ENCODE results near the gene FLCN. TPM values are rescaled to one million over a fixed set of nuclear protein-coding genes. Genes with fewer than 3 reads are reported as not detected.

Gene FLCN
- total RNA-seq, 1 experiment from 2014 or later: 71.6 TPM

DNA sequence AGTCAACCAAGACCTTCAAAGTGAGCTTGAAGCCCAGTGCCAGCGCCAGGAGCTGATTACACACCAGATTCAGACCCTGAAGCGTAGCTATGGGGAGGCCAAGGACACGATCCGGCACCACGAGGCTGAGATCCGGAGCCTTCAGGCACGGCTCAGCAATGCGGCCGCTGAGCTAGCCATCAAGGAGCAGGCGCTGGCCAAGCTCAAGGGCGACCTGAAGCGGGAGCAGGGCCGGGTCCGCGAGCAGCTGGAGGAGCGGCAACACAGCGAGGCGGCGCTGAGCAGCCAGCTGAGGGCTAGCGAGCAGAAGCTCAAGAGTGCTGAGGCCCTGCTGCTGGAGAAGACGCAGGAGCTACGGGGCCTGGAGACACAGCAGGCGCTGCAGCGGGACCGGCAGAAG is 72.8 kb downstream of the FLCN start:
- DNase-seq (ENCODE audit: low read depth, low spot score) (no peak), ATAC-seq (no peak)
- Histone ChIP-seq H3K4me3 (ENCODE audit: low read depth in 2 of 2, low read length in 2 of 2) (no peak overlapping the region), H3K27me3 (ENCODE audit: control insufficient read depth, insufficient read depth, low read length) (no peaks in the 10 kb centered on the region), H3K27ac (ENCODE audit: low read length) (no peak overlapping the region), H3K9me3 (ENCODE audit: control insufficient read depth, insufficient read depth, low read depth, low read length) (no peaks in the 10 kb centered on the region), H3K4me1 (ENCODE audit: control insufficient read depth, insufficient read depth, low read length) (no peaks in the 10 kb centered on the region), H3K36me3 (ENCODE audit: control insufficient read depth, insufficient read depth, low read length) (peaks cover 8% of the 10 kb centered on the region; the same call in 1 of the 2 replicates)
- in situ Hi-C loops (cut with HindIII; ENCODE audit: low pct_unique_long_range_greater_than_20kb, low sequenced_read_pairs) (no loop called here), intact Hi-C loops (cut with micrococcal nuclease; ENCODE audit: unreplicated experiment) (no loop called here)
- POLR2A ChIA-PET: no interaction called here
- BruUV-seq (replicated peaks): no TSS peak
- CTCF ChIA-PET: interaction anchor here (0.6 kb wide), 1 partner anchor 173 kb away, joined by 4 read pairs; no protein-coding TSS in a partner anchor
- TF ChIP-seq, protein P1, sequence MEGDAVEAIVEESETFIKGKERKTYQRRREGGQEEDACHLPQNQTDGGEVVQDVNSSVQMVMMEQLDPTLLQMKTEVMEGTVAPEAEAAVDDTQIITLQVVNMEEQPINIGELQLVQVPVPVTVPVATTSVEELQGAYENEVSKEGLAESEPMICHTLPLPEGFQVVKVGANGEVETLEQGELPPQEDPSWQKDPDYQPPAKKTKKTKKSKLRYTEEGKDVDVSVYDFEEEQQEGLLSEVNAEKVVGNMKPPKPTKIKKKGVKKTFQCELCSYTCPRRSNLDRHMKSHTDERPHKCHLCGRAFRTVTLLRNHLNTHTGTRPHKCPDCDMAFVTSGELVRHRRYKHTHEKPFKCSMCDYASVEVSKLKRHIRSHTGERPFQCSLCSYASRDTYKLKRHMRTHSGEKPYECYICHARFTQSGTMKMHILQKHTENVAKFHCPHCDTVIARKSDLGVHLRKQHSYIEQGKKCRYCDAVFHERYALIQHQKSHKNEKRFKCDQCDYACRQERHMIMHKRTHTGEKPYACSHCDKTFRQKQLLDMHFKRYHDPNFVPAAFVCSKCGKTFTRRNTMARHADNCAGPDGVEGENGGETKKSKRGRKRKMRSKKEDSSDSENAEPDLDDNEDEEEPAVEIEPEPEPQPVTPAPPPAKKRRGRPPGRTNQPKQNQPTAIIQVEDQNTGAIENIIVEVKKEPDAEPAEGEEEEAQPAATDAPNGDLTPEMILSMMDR (IDR thresholded peaks at IDR 0.05): no peak
- TF ChIP-seq TCF7L2 (IDR thresholded peaks at IDR 0.05; ENCODE audit: low read depth, low read length): no peak
- TF ChIP-seq, protein P2, sequence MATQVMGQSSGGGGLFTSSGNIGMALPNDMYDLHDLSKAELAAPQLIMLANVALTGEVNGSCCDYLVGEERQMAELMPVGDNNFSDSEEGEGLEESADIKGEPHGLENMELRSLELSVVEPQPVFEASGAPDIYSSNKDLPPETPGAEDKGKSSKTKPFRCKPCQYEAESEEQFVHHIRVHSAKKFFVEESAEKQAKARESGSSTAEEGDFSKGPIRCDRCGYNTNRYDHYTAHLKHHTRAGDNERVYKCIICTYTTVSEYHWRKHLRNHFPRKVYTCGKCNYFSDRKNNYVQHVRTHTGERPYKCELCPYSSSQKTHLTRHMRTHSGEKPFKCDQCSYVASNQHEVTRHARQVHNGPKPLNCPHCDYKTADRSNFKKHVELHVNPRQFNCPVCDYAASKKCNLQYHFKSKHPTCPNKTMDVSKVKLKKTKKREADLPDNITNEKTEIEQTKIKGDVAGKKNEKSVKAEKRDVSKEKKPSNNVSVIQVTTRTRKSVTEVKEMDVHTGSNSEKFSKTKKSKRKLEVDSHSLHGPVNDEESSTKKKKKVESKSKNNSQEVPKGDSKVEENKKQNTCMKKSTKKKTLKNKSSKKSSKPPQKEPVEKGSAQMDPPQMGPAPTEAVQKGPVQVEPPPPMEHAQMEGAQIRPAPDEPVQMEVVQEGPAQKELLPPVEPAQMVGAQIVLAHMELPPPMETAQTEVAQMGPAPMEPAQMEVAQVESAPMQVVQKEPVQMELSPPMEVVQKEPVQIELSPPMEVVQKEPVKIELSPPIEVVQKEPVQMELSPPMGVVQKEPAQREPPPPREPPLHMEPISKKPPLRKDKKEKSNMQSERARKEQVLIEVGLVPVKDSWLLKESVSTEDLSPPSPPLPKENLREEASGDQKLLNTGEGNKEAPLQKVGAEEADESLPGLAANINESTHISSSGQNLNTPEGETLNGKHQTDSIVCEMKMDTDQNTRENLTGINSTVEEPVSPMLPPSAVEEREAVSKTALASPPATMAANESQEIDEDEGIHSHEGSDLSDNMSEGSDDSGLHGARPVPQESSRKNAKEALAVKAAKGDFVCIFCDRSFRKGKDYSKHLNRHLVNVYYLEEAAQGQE (IDR thresholded peaks at IDR 0.05; ENCODE audit: insufficient read depth in 1 of 2, low read depth in 2 of 2, low read length in 1 of 2): no peak
- no peak for TF ChIP-seq POLR2AphosphoS5 (IDR thresholded peaks at IDR 0.05; ENCODE audit: low read depth, low read length)

Other genes starting within 250 kb of the FLCN start
- 155 TPM for gene MPRIP, start 194.7 kb downstream of the FLCN start, total RNA-seq (2021; ENCODE audit: unreplicated experiment)
- 4.2 TPM for gene PLD6, start 30.8 kb downstream of the FLCN start, total RNA-seq (2021; ENCODE audit: unreplicated experiment)
- 73.6 TPM for gene COPS3, start 44.1 kb upstream of the FLCN start, total RNA-seq (2021; ENCODE audit: unreplicated experiment)
- gene NT5M, start 66.2 kb upstream of the FLCN start, total RNA-seq (2021; ENCODE audit: unreplicated experiment): 3.1 TPM
- gene MED9, start 239.8 kb upstream of the FLCN start, total RNA-seq (2021; ENCODE audit: unreplicated experiment): 11.1 TPM

All from Panc1 (cell line).